ENCODE results near the gene BHLHE41. TPM values are rescaled to one million over a fixed set of nuclear protein-coding genes. Genes with fewer than 3 reads are reported as not detected.

Gene BHLHE41
- total and polyA plus RNA-seq, 2 of the 4 experiments (the other 2 are of a cell fraction): 0.72 to 3.8 TPM

DNA sequence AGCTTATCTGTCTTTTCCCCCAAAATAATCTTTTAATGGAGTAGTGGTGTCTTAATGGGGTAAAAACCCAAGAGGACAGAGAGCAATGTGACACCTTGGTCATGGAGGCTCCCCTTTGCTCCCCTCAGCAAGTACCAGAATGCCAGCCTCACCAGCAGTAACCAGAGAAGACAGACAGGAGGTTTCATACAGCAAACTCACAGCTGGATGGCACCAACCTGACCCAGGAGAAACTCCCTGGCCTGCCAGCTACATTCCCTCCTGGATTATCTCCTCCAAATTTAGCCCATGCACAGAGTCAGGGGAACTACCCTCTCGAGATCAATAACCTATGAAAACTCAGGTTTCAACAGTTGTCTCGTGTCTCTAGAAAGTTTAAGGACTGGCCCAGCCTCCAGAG, 15.9 kb downstream of the BHLHE41 start:
- no peak overlapping the region for H4K8ac ChIP-seq (ENCODE audit: low read depth in 2 of 2, low read length in 2 of 2)
- H3K79me1 ChIP-seq (ENCODE audit: low read depth in 1 of 2, low read length in 2 of 2): no peaks in the 10 kb centered on the region
- H2BK120ac ChIP-seq (ENCODE audit: low read depth, low read length): no peak overlapping the region
- in situ Hi-C loops (cut with MboI; ENCODE audit: low sequenced_read_pairs) (no loop called here), dilution Hi-C loops (cut with HindIII; ENCODE audit: low sequenced_read_pairs, unreplicated experiment) (no loop called here), intact Hi-C loops (cut with micrococcal nuclease) (no loop called here)
- no peaks in the 10 kb centered on the region for H3K9me1 ChIP-seq (ENCODE audit: insufficient read depth, low read length)
- H3K27me3 ChIP-seq (ENCODE audit: control insufficient read depth, insufficient read depth, low read length): no peaks in the 10 kb centered on the region; the same call in 1 of the 2 replicates
- H3K18ac ChIP-seq (ENCODE audit: low read depth, low read length): no peak overlapping the region; the same call in 1 of the 2 replicates
- no CpG with 5 or more reads among the region's 2 CpGs for WGBS, 2 experiments (ENCODE audit: extremely low coverage in 2 of 2, insufficient read length in 1 of 2)
- ATAC-seq (ENCODE audit: low read depth) (no peak), DNase-seq (no peak)
- no peak overlapping the region for H3K14ac ChIP-seq (replicated peaks; ENCODE audit: low read depth, low read length)
- H3K4ac ChIP-seq (ENCODE audit: low read depth, low read length): no peak overlapping the region
- H4K20me1 ChIP-seq (ENCODE audit: insufficient read depth, low read length): no peaks in the 10 kb centered on the region
- no peak overlapping the region for H3K4me3 ChIP-seq (ENCODE audit: insufficient read depth, low read depth, low read length)
- H2BK5ac ChIP-seq (ENCODE audit: low read depth, low read length, poor library complexity, severe bottlenecking): no peak overlapping the region
- H4K5ac ChIP-seq (ENCODE audit: low read depth, low read length): no peak overlapping the region
- no peaks in the 10 kb centered on the region for H3K36me3 ChIP-seq (ENCODE audit: control insufficient read depth, insufficient read depth, low read length)
- no peak overlapping the region for H2AK9ac ChIP-seq (replicated peaks; ENCODE audit: low read depth, low read length, poor library complexity)
- no peak overlapping the region for H2AK5ac ChIP-seq (ENCODE audit: low read depth, low read length)
- H3K9ac ChIP-seq (ENCODE audit: low read depth, low read length): no peak overlapping the region
- H3K4me2 ChIP-seq (ENCODE audit: low read depth, low read length): no peak overlapping the region
- H4K91ac ChIP-seq (ENCODE audit: insufficient read depth, low read depth, low read length): no peak overlapping the region
- H2BK15ac ChIP-seq (ENCODE audit: low read depth, low read length): no peak overlapping the region
- no peak overlapping the region for H3K23ac ChIP-seq (ENCODE audit: low read depth, low read length)
- ChIA-PET CTCF (interaction anchor here (0.5 to 0.7 kb wide), 2 partner anchors 11 to 158 kb away, joined by 3 to 4 read pairs; no protein-coding TSS in a partner anchor), POLR2A (ENCODE audit: unreplicated experiment) (no interaction called here)
- H2AFZ ChIP-seq (replicated peaks; ENCODE audit: low read length, poor library complexity): no peak overlapping the region
- H3K9me3 ChIP-seq (ENCODE audit: control insufficient read depth, insufficient read depth, low read length): no peaks in the 10 kb centered on the region
- H3K56ac ChIP-seq (ENCODE audit: extremely low read depth, insufficient read depth, low read length): no peak overlapping the region
- H3K4me1 ChIP-seq (ENCODE audit: control insufficient read depth, insufficient read depth, low read length): peaks cover 4% of the 10 kb centered on the region; the same call in 1 of the 2 replicates
- no peak for TF ChIP-seq FOS (IDR thresholded peaks at IDR 0.05; ENCODE audit: low read depth, low read length)
- TF ChIP-seq RCOR1 (IDR thresholded peaks at IDR 0.05; ENCODE audit: insufficient replicate concordance, low read length): no peak
- no peak overlapping the region for H3K27ac ChIP-seq (ENCODE audit: insufficient read depth, low read length)
- BruUV-seq (replicated peaks): no TSS peak
- no peak overlapping the region for H2BK20ac ChIP-seq (ENCODE audit: low read depth, low read length)
